A204.1 (cell line): ENCODE measurements around the gene KRTAP10-10.
"Not testable (repeated sequence)": the region's sequence is repeated elsewhere in the genome, so short reads cannot be mapped to it uniquely, and the experiment has no call there.

Experiments used
- FAIRE-seq: peaks from 2 replicates; lab custom pipeline; 2012; peaks lifted over from hg19 to GRCh38; lab: Jason Lieb, UNC

KRTAP10-10 gene

DNA sequence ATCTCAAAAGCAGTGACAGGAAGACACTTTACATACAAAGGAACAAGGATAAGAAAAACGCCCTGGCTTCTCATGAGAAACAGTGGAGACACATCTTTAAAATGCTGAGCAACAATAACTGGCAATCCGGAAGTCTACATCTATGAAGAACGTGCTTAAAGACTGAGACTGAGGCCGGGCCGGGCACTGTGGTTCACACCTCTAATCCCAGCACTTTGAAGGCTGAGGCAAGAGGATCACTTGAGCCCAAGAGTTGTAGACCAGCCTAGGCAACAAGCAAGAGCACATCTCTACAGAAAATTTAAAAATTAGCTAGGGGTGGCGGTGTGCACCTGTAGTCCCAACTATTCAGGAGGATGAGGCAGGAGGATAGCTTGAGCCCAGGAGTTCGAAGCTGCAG, 46.9 kb downstream of the KRTAP10-10 start:
- no peak for FAIRE-seq

DNA sequence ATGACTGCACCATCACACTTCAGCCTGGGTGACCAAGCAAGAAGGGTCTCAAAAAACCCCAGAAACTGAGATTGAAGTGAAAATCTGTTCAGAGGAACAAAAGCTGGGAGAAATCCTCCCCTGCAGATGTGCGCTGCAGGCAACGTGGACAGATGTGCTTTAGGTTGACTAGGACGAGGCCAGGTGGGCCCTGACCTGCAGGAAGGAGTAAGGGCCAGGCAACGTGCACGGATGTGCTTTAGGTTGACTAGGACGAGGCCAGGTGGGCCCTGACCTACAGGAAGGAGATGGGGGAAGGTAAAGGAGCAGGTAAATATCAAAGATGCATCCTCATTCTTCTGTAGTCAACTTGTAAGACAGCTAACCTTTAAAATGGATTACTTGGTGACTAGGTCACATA, 47.3 kb downstream of the KRTAP10-10 start:
- FAIRE-seq, result no peak

DNA sequence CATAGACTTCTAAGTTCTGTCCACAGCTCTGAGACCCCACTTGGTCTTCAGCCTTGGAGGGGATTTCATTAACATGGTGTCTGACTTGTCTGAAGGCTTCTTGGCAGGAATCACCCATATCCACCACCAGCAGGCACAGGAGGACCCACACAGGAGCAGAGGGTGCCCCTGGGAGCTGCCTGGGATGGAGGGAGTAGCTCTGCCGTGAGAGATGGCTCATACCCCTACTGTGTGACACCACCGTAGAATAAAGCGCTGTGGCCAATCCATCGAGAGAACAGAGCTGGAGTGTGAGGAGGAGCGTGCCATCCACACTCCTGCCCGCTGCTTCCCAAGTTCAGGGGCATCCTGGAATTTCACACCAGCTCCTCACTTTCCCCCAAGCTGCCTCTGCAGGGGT, 47.9 kb downstream of the KRTAP10-10 start:
- FAIRE-seq, result not testable (repeated sequence)

DNA sequence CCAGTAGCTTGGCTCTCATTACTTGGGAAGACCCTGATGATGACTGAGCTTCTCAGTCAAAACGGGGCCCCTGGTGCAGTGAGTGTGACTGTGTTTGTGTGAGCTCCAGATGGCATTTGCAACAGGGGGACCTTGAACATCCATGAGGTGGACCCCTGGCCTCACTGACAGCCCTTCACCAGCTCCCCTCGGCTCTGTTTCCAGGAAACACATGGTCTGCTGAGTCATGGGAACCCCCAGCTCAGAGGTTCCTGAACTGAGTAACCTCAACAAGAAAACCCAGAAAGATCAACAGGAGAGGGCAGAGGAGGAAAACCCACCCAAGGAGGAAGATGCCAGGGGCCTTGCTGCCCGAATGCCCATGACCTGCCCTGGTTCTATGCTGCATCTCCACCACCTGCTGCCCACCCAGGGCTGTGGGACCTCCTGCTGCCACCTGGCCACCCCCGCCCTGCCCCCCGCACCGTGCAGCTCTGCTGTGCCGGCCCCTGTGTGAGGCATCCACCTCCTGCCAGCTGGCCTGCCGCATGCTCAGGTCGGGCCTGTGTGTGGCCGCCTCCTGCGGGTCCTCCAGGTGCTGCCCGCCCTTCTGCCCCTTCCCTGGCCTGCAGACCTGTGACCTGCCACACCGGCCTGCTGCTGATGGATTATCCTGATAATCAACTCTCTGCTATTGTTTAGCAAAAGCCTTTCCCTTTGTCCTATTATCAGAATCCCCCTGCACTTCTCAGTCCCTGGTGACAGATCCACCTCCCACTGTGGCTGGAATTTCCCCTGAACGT, 49.0 kb downstream of the KRTAP10-10 start:
- no peak for FAIRE-seq

DNA sequence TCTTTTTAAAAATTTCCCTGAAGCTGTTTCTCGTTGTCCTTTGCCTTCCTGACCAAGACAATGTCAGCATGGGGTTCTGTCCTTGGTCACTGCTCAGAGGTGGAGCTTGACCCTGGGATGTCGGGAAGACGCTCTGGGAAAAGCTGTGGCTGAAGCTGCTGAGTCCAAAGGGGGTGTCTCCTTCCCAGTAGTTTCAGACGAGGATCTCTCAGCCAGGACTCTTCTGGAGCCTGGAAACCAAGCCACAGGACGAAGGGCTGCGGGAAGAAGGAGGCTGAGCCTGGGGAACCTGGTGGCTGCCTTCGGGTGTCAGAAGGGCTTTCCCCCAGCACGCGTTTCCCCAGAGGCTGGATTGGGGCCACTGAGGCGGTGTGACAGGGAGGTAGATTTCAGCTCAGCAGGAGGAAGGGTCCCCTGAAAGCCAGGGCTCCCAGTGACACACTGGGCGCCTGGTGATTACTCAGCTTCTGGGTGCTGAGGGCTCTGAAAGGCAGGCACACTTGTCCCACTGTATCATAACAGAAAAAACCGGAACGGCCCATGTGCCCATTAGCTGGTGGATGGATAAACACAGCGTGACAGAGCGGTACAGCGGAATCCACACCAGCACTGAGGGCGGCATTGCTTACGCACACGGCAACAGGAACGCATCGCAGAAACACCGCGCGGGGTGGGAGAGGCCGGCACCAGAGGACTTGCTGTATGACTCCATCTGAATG, 49.8 kb downstream of the KRTAP10-10 start:
- no peak for FAIRE-seq

DNA sequence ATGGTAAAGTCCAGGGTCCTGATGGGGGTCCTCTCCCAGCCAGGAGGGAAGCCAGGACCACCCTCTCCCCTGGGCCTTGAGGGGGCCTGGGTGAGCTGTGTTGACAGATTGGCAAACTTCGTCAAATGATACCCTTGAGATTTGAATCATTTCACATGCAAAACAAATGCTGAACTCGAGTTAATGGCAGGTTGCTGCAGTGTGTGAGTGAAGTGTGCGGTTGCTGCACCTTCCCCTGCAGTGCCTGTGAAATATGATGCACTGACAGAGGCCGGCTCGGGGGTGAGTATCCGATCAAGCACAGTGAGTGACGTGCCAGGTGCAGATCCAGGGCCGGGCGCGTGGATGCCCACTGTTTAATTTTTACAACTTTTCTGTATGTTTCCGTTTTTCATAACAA, 50.5 kb downstream of the KRTAP10-10 start:
- no peak for FAIRE-seq
